Measurements from ENCODE around the gene LEFTY2. TPM values are rescaled to one million over a fixed set of nuclear protein-coding genes. Genes with fewer than 3 reads are reported as not detected.

Gene LEFTY2
- total and polyA plus RNA-seq, 9 of the 15 experiments (the other 6 are each of a cell fraction or from before 2014, with no cell fraction given) = 0.04 to 0.14 TPM; not detected in 7

DNA sequence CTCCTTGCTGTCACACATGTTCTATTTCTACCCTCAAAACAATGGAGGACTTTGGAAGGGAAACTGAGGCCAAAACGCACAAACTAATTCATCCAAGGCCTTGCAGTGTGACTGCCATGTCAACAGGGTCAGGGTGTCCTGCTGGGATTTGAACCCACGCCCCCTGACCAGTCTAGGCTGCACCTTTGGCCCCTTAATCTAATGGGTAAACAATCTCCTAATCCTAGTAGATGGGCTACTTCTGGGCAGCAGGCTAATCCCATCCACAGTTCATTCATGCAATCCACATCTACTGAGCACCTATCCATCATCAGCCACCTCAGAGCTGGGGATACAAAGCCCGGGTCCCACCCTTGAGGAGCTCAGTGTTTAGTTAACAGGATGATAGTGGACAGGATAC lies 17.0 kb upstream of the LEFTY2 start:
- no TSS peak for BruUV-seq (replicated peaks)
- ChIA-PET CTCF (ENCODE audit: low intra/inter-chr PET ratio) (no interaction called here), POLR2A (interaction anchor here (1.0 kb wide), 1 partner anchor 22 kb away, joined by 3 read pairs; no protein-coding TSS in a partner anchor)
- Histone ChIP-seq H3K4me3 (no peak overlapping the region), H3K4me2 (ENCODE audit: insufficient read depth, low read length) (no peak overlapping the region), H3K36me3 (ENCODE audit: control insufficient read depth, insufficient read depth, low read length) (no peaks in the 10 kb centered on the region), H3K27ac (ENCODE audit: extremely low read depth, low read depth, low read length) (no peak overlapping the region), H3K9ac (ENCODE audit: insufficient read depth in 1 of 2, low read depth in 2 of 2, low read length in 2 of 2) (peak overlapping the region in 1 of 2 experiments; percentile 65; a peak in 1 of 4 replicates), H3K27me3 (ENCODE audit: control insufficient read depth in 2 of 2, insufficient read depth in 2 of 2, low read length in 2 of 2) (no peaks in the 10 kb centered on the region), H2AFZ (ENCODE audit: low read depth, low read length) (no peak overlapping the region), H3K4me1 (replicated peaks in 1 of 2; ENCODE audit: control insufficient read depth in 2 of 2, insufficient read depth in 2 of 2, low read length in 2 of 2) (peaks cover 3 to 16% of the 10 kb centered on the region in 2 experiments; a peak in 4 of 5 replicates), H3K9me3 (replicated peaks; ENCODE audit: control insufficient read depth, insufficient read depth, low read depth, low read length) (no peaks in the 10 kb centered on the region), H4K20me1 (replicated peaks; ENCODE audit: control insufficient read depth, insufficient read depth, low read length) (no peaks in the 10 kb centered on the region), H3K9me1 (ENCODE audit: control insufficient read depth, insufficient read depth, low read length) (no peaks in the 10 kb centered on the region), H3K79me2 (ENCODE audit: control insufficient read depth, insufficient read depth, low read length) (no peaks in the 10 kb centered on the region)
- in situ Hi-C loops (cut with MboI) (loop anchor here (5.0 kb wide), 1 partner anchor 81 kb away; no protein-coding TSS in a partner anchor), intact Hi-C loops (cut with micrococcal nuclease) (no loop called here)
- FAIRE-seq (no peak), ATAC-seq (no peak), DNase-seq (ENCODE audit: extremely low read depth in 1 of 4, low spot score in 3 of 4) (no peak)
- 25% methylated on average over 3 of the region's 3 CpGs for WGBS (ENCODE audit: insufficient coverage, low coverage, missing lambda C conversion rate)
- TF ChIP-seq EP400 (IDR thresholded peaks at IDR 0.05) (no peak), ZNF121 (CRISPR knock-in tag; conservative IDR thresholded peaks at IDR 0.05) (no peak), MCM2 (IDR thresholded peaks at IDR 0.05; ENCODE audit: low read depth) (no peak), FOXA3 (CRISPR knock-in tag; conservative IDR thresholded peaks at IDR 0.05 in 1 of 2, IDR thresholded peaks at IDR 0.05 in 1 of 2) (no peak)

DNA sequence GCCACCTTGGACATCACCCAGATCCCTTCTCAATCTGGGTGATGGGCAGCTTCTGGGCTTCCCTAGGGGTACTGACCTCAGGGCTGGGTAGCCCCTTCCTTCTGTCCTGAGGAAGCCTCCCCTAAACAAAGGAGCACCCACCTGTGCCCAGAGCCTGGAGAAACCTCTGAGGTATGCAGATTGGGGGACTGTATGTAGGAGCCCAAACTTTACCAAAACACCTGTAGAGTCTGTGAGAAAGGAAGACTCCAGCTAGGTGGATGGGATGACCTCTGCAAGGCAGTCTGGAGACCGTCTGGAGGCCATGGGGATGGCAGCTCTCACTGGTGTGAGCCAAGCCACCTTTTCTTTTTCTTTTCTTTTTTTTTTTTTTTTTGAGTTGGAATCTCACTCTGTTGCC lies 13.7 kb upstream of the LEFTY2 start:
- ChIA-PET POLR2A (interaction anchor here (1.2 kb wide), 2 partner anchors 9 to 115 kb away, joined by 3 to 4 read pairs; no protein-coding TSS in a partner anchor), CTCF (ENCODE audit: low intra/inter-chr PET ratio) (interaction anchor here (0.6 kb wide), 1 partner anchor 477 kb away, joined by 6 read pairs; no protein-coding TSS in a partner anchor)
- no peaks in the 10 kb centered on the region for H4K20me1 ChIP-seq (replicated peaks; ENCODE audit: control insufficient read depth, insufficient read depth, low read length)
- 33% methylated on average over 1 of the region's 1 CpG for WGBS (ENCODE audit: insufficient coverage, low coverage, missing lambda C conversion rate)
- H2AFZ ChIP-seq (ENCODE audit: low read depth, low read length) = no peak overlapping the region
- BruUV-seq (replicated peaks) = no TSS peak
- ATAC-seq (no peak), FAIRE-seq (no peak), DNase-seq (ENCODE audit: extremely low read depth in 1 of 4, low spot score in 3 of 4) (peak in 1 of 4 experiments; percentile 14)
- peaks cover 12 to 13% of the 10 kb centered on the region in 2 experiments; a peak in 4 of 5 replicates for H3K4me1 ChIP-seq (replicated peaks in 1 of 2; ENCODE audit: control insufficient read depth in 2 of 2, insufficient read depth in 2 of 2, low read length in 2 of 2)
- TF ChIP-seq HDAC6 (IDR thresholded peaks at IDR 0.05; ENCODE audit: low read depth, low read length) (no peak), PHF8 (IDR thresholded peaks at IDR 0.05; ENCODE audit: borderline replicate concordance, low read length) (no peak), KLF1 (tag; IDR thresholded peaks at IDR 0.05) (no peak)
- TF ChIP-seq, protein P1, sequence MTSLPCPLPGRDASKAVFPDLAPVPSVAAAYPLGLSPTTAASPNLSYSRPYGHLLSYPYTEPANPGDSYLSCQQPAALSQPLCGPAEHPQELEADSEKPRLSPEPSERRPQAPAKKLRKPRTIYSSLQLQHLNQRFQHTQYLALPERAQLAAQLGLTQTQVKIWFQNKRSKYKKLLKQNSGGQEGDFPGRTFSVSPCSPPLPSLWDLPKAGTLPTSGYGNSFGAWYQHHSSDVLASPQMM (CRISPR knock-in tag; IDR thresholded peaks at IDR 0.05) = no peak
- intact Hi-C loops (cut with micrococcal nuclease) = no loop called here
- no peaks in the 10 kb centered on the region for H3K36me3 ChIP-seq (ENCODE audit: control insufficient read depth, insufficient read depth, low read length)
- H3K9me3 ChIP-seq (replicated peaks; ENCODE audit: control insufficient read depth, insufficient read depth, low read depth, low read length) = no peaks in the 10 kb centered on the region
- H3K4me3 ChIP-seq = no peak overlapping the region
- H3K9me1 ChIP-seq (ENCODE audit: control insufficient read depth, insufficient read depth, low read length) = no peaks in the 10 kb centered on the region
- in situ Hi-C loops (cut with MboI) = loop anchor here (5.0 kb wide), 1 partner anchor 77 kb away; no protein-coding TSS in a partner anchor
- no peaks in the 10 kb centered on the region for H3K27me3 ChIP-seq (ENCODE audit: control insufficient read depth in 2 of 2, insufficient read depth in 2 of 2, low read length in 2 of 2)
- H3K79me2 ChIP-seq (ENCODE audit: control insufficient read depth, insufficient read depth, low read length) = no peaks in the 10 kb centered on the region
- H3K27ac ChIP-seq (ENCODE audit: extremely low read depth, low read depth, low read length) = no peak overlapping the region
- no peak overlapping the region for H3K9ac ChIP-seq (ENCODE audit: insufficient read depth in 1 of 2, low read depth in 2 of 2, low read length in 2 of 2)
- H3K4me2 ChIP-seq (ENCODE audit: insufficient read depth, low read length) = no peak overlapping the region
